Colonic mucosa (tissue), 4 donors: ENCODE data around the gene P2RY6. TPM values are rescaled to one million over a fixed set of nuclear protein-coding genes. Genes with fewer than 3 reads are reported as not detected.

ENCODE experiments used
- DNase-seq: peaks from one replicate; pipeline ENCODE4 v3.0.0-alpha.2; 2020
- H3K27ac ChIP-seq: fragments of 200-600 bp; one replicate; pipeline ENCODE4 v1.8.0; 2021
- H3K27me3 ChIP-seq: fragments of 200-600 bp; one replicate; pipeline ENCODE4 v1.8.0; 2021
- H3K36me3 ChIP-seq: fragments of 200-600 bp; one replicate; pipeline ENCODE4 v1.8.0; 2021
- H3K4me1 ChIP-seq: fragments of 200-600 bp; one replicate; pipeline ENCODE4 v1.8.0; 2021; ENCODE audit warnings: mild to moderate bottlenecking
- H3K4me3 ChIP-seq: fragments of 200-600 bp; one replicate; pipeline ENCODE4 v1.8.0; 2021
- H3K9ac ChIP-seq, 2 donors: one replicate each; pipeline ENCODE4 v1.7.0; 2013; ENCODE audit warnings: control low read depth in 2 of 2, low read depth in 2 of 2, low read length in 2 of 2
- H3K9me3 ChIP-seq: fragments of 200-600 bp; one replicate; pipeline ENCODE4 v1.8.0; 2021
- intact Hi-C: fragments of 100-400 bp; cut with DNase I; formaldehyde crosslinking; loops from one replicate; pipeline ENCODE4 v1.14.1; 2022
- total RNA-seq, 2 donors: library from RNA; stranded (reverse); fragmentation: NEBNext Ultra II Directional in 1 of 2; extraction: Animal tissue kit (Norgen Biotek cat#: 25700) in 1 of 2; gene quantifications; one replicate each; pipeline ENCODE4 v1.2.1, GENCODE V29; 2021
- TF ChIP-seq, protein P1 (sequence below): fragments of 200-600 bp; IDR thresholded peaks from one replicate; pipeline ENCODE4 v1.8.0; 2022; ENCODE audit warnings: antibody characterized with exemption, mild to moderate bottlenecking
- donor health status: healthy.
- donor health status: DM: no; HTN: no; CAD: no.
- donor health status: DM: no; HTN: no; CAD: no.

Gene P2RY6
- total RNA-seq, 2 donors from 2014 or later: 0.91 to 1.4 TPM

DNA sequence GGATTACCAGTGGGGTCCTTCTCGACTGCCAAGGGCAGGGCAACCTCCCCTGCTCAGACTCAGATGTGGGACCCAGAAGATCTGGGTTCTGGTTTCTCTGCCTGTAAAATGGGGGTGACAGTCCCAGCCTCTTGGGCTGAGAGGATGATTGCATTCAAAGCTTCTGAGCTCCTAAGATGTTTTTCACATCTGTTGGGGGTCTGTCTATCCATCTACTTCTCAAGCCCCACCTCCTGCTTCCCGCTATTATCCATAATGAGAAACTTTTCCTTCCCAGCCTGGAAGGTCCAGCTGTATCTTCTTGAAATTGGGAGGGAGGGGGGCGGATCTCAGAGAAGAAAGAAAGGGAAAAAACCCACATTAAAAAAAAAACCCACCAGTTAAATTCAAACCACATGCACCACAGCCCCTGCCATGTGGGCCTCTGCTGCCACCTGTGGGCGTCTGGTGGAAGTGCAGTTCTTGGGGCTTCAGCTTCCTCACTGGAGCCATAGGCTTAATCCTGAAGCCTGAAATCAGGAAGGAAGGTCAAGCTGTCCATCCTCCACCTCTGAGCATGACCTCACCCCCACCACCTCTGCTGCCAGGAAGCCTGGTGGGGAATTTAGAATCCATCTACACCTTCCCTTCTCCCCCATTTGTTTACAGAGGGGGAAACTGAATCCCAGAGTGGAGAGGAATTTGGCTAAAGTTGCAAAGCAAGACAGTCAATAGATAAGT, 63.2 kb downstream of the P2RY6 start:
- Histone ChIP-seq H3K9ac (no peak overlapping the region), H3K27ac (peak overlapping the region; percentile 65), H3K4me1 (no peaks in the 10 kb centered on the region), H3K36me3 (no peaks in the 10 kb centered on the region), H3K4me3 (no peak overlapping the region), H3K27me3 (no peaks in the 10 kb centered on the region), H3K9me3 (no peaks in the 10 kb centered on the region)
- peak; percentile 90 for DNase-seq
- intact Hi-C loops: loop anchor here (2.0 to 5.0 kb wide), 2 partner anchors 29 to 38 kb away; no protein-coding TSS in a partner anchor
- TF ChIP-seq, protein P1, sequence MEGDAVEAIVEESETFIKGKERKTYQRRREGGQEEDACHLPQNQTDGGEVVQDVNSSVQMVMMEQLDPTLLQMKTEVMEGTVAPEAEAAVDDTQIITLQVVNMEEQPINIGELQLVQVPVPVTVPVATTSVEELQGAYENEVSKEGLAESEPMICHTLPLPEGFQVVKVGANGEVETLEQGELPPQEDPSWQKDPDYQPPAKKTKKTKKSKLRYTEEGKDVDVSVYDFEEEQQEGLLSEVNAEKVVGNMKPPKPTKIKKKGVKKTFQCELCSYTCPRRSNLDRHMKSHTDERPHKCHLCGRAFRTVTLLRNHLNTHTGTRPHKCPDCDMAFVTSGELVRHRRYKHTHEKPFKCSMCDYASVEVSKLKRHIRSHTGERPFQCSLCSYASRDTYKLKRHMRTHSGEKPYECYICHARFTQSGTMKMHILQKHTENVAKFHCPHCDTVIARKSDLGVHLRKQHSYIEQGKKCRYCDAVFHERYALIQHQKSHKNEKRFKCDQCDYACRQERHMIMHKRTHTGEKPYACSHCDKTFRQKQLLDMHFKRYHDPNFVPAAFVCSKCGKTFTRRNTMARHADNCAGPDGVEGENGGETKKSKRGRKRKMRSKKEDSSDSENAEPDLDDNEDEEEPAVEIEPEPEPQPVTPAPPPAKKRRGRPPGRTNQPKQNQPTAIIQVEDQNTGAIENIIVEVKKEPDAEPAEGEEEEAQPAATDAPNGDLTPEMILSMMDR: peak; percentile 99

DNA sequence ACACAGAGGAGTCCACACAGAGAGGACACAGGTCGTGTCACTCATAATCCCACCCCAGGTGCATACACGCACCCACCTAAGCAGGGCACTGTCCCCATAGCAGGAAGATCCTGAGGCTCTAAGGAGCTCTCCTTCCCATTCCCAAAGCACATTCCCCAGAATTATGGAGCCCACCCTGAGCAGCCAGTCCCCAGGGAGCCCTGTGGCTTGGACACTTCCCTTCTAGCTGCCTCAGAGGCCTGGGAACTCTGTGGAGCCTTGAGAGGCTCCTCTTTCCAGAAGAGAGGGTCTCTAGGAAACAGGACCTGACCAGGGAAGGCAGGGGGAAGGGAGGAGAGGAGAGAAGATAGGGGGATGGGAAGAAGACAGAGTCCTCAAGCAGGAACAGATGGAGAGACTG, 65.7 kb downstream of the P2RY6 start:
- H3K9ac ChIP-seq: no peak overlapping the region
- no peaks in the 10 kb centered on the region for H3K36me3 ChIP-seq
- no peaks in the 10 kb centered on the region for H3K9me3 ChIP-seq
- DNase-seq: no peak
- H3K4me1 ChIP-seq: no peaks in the 10 kb centered on the region
- TF ChIP-seq, protein P1: no peak
- no peak overlapping the region for H3K4me3 ChIP-seq
- H3K27ac ChIP-seq: no peak overlapping the region
- intact Hi-C loops: loop anchor here (5.0 kb wide), 1 partner anchor 41 kb away; no protein-coding TSS in a partner anchor
- no peaks in the 10 kb centered on the region for H3K27me3 ChIP-seq

DNA sequence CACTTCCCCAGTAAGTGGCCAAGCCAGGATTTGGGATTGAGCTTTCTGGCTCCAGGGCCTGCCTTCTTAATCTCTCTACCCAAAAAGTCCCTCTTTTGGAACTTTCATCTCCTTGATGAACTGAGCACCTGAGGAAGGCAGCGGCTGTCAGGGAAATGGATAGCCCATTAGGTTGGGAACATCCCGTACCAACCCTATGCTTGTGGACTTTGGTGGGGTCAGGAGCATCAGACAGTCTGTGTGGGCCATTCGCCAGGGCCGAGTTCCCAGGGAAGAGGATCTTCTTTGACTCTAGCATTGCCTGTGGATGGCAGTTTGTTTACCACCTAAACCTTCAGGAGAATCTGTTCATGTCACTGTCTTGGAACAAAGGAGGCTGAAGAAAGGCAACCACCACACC, 66.1 kb downstream of the P2RY6 start:
- no peaks in the 10 kb centered on the region for H3K36me3 ChIP-seq
- H3K9me3 ChIP-seq: no peaks in the 10 kb centered on the region
- DNase-seq: no peak
- no peak overlapping the region for H3K27ac ChIP-seq
- H3K9ac ChIP-seq: no peak overlapping the region
- no peak overlapping the region for H3K4me3 ChIP-seq
- H3K27me3 ChIP-seq: no peaks in the 10 kb centered on the region
- TF ChIP-seq, protein P1: no peak
- no peaks in the 10 kb centered on the region for H3K4me1 ChIP-seq
- intact Hi-C loops: loop anchor here (5.0 kb wide), 1 partner anchor 41 kb away; no protein-coding TSS in a partner anchor

DNA sequence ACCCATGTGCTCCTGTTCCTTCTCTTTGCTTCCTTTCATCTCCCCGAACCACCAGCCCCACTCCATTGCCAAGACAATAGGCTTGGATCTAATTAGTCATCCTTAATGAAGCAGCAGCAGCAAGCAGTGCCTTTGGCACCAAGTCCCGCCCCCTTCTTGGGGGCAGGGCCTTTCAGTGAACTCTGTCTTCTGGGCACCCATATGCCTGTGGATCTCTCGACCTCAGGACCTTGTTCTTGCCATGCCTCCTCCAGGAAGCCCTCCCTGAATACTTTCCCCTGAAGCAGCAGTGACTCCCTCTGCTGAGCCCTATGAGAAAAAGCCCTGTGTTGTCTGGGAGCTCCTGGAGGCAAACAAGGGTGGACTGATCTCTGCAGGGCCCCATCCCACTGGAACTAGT, 68.0 kb downstream of the P2RY6 start:
- intact Hi-C loops: no loop called here
- TF ChIP-seq, protein P1: no peak
- H3K4me1 ChIP-seq: no peaks in the 10 kb centered on the region
- no peak overlapping the region for H3K9ac ChIP-seq
- no peaks in the 10 kb centered on the region for H3K36me3 ChIP-seq
- no peaks in the 10 kb centered on the region for H3K9me3 ChIP-seq
- no peaks in the 10 kb centered on the region for H3K27me3 ChIP-seq
- DNase-seq: no peak
- no peak overlapping the region for H3K4me3 ChIP-seq
- H3K27ac ChIP-seq: no peak overlapping the region

DNA sequence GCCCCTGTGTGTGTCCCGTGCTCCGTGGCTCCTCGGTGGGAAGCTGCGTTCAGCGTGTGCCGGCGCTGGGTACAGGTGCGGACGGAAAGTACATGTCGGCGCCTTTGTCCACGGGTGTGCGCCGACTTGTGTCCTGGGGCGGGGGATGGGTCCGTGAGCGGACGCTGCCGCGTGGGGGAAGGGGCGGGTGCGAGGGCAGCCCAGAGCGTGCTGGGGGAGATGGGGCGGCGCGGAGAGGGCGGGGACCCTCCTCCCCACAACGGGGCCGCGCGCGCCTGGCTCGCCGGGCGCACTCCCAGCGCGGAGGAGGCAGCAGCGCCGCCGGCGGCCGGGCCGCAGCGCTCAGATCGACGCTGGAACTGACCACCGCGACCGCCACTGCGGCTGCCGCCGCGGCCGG, 70.5 kb downstream of the P2RY6 start:
- no peaks in the 10 kb centered on the region for H3K27me3 ChIP-seq
- H3K4me3 ChIP-seq: no peak overlapping the region
- intact Hi-C loops: no loop called here
- H3K27ac ChIP-seq: no peak overlapping the region
- TF ChIP-seq, protein P1: no peak
- no peaks in the 10 kb centered on the region for H3K9me3 ChIP-seq
- no peak overlapping the region for H3K9ac ChIP-seq
- H3K36me3 ChIP-seq: no peaks in the 10 kb centered on the region
- DNase-seq: no peak
- no peaks in the 10 kb centered on the region for H3K4me1 ChIP-seq
